Testis (tissue), 2 donors: Measurements from ENCODE around the gene CHST8.

ENCODE experiments used
- POLR2A ChIP-seq: fragments of 450-650 bp; IDR thresholded peaks from one replicate; pipeline ENCODE4 v1.6.1; 2017; ENCODE audit warnings: antibody characterized with exemption, mild to moderate bottlenecking, moderate library complexity
- TF ChIP-seq, protein P1 (sequence below), 3 experiments: fragments of 450-650 bp in 2 of 3; fragments of 200-600 bp in 1 of 3; sonication (generic) in 1 of 3; IDR thresholded peaks; one replicate each; pipeline ENCODE4 v1.5.1; 2016 to 2019; ENCODE audit warnings: antibody characterized with exemption in 3 of 3, mild to moderate bottlenecking in 2 of 3, moderate library complexity in 1 of 3

DNA sequence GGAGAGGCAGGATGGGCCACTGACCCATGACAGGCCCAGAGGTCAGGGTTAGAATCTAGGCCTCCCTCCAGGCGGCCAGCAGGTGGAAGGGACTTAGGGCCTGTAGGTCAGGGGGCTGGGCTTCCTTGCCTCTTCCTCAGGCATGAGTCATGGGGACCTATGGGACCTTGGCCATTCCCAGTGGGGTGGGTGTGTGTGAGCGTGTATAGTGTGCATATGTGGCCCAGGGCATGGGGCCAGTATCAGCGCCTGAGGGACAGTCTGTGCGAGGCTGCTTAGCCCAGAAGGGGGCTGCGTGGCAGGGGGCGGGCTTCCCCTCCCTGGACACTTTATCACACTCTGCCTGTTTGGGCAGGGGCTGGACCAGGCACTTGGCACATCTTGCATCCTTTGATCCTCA lies 188.2 kb downstream of the CHST8 start:
- TF ChIP-seq, protein P1, sequence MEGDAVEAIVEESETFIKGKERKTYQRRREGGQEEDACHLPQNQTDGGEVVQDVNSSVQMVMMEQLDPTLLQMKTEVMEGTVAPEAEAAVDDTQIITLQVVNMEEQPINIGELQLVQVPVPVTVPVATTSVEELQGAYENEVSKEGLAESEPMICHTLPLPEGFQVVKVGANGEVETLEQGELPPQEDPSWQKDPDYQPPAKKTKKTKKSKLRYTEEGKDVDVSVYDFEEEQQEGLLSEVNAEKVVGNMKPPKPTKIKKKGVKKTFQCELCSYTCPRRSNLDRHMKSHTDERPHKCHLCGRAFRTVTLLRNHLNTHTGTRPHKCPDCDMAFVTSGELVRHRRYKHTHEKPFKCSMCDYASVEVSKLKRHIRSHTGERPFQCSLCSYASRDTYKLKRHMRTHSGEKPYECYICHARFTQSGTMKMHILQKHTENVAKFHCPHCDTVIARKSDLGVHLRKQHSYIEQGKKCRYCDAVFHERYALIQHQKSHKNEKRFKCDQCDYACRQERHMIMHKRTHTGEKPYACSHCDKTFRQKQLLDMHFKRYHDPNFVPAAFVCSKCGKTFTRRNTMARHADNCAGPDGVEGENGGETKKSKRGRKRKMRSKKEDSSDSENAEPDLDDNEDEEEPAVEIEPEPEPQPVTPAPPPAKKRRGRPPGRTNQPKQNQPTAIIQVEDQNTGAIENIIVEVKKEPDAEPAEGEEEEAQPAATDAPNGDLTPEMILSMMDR (IDR thresholded peaks at IDR 0.05) = no peak
- no peak for TF ChIP-seq POLR2A
